Inflammatory macrophage (primary cell): ENCODE results near the gene PACS2.
"Not testable (repeated sequence)": the region's sequence is repeated elsewhere in the genome, so short reads cannot be mapped to it uniquely, and the experiment has no call there.

Experiments used
- DNase-seq, 2 donors: peaks; one replicate each; pipeline ENCODE4 v3.0.0-alpha.2; 2020 to 2022

PACS2 gene

DNA sequence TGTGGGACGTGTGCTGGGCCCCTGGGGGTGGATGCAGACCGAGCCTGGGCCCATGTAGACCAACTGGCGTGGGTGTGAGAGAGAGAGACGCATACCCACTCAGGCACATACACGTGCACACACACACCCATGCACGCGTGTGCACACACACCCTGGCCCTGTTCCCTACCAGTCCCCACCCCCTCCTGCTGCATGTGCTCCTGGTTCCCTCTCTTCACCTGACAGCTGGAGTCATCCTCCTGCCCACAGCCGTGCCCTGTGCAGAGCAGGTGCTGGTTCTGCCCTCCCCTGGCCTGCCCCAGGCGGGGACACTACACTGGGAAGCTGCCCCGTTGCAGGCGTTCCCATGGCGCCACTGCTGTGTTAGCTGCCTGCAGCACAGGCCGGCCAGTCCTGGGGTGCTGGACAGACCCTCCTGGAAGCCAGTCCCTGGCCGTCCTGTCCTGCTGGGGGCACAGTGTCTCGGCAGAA is 18.5 kb downstream of the PACS2 start:
- DNase-seq = no peak

DNA sequence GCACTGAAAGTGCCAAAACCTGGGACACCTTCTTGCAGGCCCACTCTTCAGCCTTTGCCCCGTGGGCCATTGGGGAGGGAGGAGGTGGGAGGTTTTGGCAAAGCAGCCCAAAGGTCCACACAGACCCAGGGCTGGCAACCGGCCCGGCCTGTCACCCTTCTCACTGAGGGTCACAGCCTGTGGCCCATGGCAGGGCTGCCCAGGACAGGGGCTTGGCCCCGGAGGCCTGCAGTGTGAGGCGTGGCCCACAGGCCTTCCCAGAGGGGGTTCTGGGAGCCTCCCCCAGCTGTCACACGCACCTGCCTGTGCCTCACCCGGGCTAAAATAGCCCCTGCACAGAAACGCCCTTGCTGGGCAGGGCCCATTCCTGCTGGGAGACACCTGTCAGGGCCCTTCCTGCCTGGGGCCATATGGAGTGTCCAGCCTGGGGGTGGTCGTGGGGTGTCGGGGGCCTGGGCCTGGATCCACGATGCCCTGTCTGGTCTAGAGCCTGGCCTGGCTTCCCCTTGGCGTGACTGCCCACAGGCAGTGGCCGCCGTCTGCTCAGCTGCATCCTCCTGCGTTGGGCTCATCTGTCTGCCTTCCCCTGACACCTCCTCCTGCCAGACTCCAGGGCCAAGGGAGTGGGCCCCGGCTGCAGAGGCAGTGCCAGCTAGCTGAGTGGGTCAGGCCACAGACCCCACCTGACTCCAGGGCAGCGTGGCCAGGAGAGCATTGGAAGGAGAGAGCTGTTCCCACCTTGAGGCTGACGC is 19.2 kb downstream of the PACS2 start:
- no peak for DNase-seq

DNA sequence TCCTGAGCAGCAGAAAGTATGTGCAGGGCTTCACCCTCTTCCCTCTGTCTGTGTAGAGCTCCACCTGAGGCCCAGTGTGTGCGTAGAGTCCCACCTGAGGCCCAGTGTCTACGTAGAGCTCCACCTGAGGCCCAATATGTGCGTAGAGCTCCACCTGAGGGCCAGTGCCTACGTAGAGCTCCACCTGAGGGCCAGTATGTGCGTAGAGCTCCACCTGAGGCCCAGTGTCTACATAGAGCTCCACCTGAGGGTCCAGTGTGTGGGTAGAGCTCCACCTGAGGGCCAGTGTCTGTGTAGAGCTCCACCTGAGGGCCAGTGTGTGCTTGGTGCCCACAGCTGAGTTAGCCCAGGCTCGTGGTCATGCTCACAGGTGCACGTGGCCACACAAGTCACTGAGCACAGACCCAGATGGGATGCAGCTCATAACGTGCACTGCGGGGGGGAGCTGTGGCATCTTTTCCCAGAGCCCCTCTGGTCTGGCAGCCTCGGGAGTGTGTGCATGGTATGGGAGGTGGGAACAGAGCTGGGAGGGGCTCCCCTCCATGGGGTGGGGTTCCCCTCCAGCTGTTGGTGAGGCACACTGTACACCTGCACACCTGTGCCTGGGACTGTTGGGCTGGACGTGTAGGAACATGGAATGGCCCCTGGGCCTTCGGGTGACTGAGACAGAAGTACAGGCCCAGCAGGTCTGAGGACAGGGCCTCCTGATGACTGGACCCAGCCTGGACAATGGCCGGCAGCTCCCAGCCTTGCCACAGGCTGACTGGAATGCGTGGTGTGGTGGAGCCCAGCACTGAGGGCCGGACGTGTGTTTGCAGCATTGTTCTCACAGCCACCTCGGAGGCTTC is 20.1 kb downstream of the PACS2 start:
- no peak for DNase-seq

DNA sequence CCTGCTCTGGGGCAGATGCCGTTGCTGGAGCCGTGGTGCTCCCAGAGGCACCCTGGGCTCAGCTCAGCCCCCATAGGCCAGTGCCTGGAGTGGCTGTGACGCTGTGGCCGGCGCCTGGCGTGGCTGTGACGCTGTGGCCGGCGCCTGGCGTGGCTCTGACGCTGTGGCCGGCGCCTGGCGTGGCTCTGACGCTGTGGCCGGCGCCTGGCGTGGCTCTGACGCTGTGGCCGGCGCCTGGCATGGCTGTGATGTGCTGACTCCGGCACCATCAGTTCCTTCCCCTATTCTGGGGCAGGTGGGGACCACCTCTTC is 20.6 kb downstream of the PACS2 start:
- not testable (repeated sequence) for DNase-seq

DNA sequence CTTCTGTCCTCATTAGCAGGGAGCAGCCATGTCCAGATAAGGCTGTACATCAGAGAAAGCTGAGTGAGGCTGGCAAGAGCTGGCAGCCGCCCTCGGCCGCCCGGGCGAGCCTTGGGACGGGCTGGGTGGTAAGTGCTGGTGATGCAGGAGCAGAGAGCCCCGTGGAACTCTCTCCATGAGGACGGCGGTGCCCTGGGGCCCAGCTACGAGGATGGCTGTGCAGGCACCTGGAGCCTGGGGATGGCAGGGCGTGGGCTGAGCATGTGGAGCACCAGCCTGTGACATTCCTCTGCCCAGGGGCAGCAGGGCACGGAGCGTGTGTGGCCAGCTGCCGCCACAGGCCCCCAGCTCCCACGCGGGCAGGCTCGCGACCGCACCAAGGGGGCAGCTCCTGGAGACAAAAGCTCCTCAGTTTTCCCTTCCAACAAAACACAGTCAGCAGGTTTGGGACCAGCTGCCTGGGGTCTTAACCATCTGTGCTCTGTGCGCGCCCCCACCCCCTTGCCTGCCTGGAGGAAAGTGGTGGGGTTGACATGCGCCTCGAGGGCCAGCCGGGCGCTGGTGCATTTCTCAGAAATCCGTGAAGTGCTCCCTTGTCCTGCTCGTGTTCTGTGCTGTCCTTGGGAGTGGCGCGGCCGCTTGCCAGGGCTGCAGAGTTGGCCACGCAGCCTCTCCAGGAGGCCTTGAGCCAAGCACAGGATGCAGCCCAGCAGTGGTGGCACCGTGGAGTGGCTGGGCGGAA is 21.4 kb downstream of the PACS2 start:
- no peak for DNase-seq

DNA sequence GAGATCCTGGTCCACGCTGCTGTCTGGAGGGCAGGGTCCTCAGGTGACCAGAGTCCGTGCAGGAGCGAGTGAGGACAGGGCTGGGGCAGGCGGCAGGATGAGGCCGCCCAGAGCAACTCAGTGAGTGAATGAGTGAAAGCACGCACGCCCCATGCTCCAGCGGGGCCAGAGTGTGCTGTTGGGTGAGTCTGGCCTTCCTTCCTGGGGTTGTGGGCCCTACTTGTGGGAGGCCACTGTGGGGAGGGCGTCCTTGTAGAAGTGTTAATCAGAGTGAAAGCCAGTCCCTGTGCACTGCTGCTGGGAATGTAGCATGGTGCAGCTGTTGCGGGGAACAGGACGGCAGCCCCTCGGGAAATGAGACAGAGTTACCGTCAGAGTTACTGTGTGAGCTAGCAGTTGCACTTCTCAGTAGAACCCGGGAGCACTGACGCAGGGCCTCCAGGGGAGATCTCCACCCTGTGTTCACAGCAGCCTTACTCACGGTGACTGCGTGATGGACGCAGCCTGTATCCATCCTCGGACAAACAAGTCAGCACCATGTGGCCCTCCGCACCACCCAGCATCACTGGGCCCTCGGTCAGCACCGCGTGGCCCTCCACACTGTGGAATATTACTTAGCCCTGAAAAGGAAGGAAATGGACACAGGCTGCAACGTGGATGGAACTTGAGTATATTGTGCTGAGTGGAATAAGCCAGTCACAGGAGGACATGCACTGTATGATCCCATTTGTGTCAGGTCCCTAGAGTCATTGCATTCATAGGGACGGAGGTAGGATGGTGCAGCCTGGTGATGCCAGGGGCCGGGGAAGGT is 22.1 kb downstream of the PACS2 start:
- DNase-seq = no peak

DNA sequence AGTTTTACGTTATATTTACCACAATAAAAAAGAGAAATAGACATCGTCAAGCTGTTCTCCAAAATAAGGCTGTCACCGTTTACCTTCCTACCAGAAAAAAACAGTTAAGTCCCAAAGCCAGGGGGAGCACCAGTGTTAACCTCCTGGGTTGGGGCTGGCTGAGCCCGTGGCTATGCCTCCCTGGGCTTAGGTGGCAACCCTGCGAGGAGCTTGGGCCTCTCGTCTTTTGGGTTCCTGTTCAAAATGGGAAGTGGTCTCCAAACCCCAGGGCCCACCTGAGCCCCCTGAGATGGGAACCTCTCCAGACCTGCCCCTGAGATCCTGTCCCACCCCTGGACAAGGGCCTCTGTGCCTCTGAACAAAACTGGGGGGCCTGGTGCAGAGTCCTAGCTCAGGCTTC is 22.9 kb downstream of the PACS2 start:
- DNase-seq = no peak

DNA sequence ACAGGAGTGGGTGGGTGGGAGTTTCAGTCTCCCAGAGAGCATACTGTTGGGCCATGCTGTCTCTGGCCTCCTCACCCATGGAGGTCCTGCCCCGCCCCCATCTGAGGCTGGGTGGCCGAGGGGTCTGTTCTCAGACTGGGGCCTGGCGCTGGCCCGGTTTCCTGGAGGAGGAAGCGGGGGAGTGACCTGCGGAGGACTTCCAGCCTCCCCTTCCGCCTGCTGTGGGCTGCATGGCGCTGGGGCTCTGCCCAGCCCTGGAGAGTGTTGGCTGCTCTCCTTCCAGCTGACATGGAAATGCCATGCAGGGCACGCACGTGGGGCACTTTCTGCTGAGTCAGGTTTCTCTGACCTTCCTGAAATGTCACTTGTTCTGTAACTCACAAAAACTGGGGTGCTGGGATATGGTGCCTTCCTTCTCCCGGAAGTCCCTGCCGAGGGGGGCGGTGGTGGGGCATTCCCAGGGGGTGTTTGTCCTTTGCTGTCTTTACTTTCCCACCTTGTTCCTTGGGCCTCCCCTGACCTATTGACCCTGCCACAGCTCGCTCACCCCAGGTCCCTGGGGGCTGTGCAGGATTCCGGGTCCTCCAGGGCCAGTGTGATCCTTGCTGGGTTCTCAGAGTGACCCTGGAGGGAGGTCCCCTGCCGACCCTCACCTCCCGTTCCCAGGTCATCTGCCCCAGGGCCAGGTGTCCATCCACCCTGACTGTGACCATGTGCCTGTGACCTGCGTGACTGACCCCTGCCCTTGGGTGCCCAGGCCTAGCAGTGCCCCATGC is 23.6 kb downstream of the PACS2 start:
- peak; percentile 29 to 43 for DNase-seq

DNA sequence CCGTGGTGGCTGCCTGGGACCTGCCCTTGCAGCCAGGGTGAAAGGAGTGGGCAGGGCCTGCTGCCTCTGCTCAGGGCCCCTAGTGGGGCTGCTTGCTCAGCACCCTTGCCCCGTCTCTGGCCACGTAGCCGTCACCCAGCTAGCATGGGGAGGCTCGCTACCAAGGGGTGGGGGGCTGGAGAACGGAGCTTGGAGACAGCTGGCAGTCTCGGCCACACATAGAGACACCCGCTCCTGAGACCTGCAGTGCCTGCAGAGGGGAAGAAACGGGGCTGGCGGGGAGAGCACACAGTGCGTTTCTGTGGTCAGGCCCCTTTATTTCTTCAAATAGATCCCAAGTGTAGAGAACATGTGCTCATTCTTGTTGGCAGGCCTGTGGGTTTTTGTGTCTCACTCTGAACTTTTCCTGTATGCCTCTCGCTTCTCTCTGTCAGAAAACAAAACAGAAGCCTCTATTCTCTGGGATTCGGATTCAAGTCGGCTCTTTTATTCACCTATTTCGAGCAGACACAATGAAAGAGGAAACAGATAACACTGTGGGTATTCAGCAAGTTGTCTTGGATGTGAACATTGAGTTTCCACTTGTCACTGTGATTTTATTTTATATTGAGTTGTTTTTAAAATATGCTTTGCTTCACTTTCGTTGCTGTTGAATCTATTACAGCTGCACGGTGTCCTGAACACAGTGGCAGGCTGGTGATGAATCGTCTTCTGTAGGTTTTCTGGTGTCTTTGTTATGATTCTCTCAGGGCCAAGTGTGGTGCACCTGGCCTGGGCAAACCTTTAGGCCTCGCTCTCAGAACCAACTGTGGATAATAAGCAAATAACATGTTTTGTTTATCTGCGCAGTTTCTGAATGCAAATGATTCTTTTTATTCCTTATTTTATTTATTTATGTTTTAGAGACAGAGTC is 26.5 kb downstream of the PACS2 start:
- no peak for DNase-seq

DNA sequence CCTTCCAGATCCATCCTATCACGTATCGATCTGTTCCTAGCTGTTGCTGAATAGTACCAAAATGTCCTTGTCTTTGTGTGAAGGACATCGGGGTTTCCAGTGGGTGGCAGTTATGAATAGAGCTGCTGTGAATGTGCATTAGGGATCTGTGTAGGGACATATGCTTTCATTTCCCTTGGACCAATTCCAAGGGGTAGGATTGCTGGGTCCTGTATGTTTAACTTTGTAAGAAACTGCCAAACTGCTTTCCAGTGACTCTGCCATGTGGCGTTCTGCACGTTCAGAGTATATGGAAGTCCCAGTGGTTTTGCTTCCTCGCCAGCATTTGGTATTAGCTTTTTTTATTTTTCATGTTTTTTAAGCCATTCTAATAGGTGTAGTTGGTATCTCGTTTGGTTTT is 28.6 kb downstream of the PACS2 start:
- peak in 1 of 2 donors; percentile 2 for DNase-seq

DNA sequence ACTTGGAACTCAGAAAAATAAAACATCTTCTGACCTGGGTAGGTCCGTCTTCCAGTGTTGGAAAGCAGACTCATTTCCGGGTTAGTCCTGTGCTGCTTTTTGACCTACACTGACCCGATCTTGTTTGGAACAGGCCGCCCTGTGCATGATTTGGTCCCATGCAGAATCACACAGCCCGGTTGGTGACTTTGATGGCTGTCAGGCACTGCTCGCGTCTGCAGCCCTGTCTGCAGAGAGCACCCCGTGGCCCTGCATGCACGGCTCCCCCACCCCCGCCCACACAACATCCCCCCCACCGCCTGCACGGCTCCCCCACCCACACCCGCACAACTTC is 31.6 kb downstream of the PACS2 start:
- DNase-seq = no peak

DNA sequence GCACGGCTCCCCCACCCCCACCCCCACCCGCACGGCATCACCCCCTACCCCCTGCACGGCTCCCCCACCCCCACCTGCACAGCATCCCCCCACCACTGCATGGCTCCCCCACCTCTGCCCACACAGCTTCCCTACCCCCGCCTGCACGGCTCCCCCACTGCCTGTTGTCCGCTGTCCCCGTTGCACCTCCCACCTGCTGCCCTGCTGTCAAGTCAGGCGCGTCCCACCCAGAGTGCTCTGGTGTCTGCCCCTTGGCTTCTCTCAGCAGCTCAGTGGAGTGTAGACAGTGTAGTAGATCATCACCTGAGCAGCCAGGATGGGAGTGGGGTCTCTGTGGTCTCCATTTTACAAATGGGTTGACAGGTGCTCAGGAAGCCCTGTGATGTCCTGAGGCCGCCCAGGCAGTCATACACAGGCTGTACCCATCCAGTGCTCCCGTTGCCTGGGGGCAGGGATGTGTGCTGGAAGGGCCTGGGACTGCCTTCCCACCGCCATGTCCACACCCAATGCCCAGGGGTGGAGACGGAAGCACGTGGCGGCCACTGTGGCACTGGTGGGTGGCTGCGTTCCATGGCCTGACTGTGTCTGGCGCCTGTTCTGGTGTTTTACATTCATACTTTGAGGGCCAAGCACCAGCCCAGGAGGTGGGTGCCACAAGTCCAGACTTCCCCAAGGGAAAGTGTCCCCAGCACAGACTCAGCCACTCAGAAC is 32.5 kb downstream of the PACS2 start:
- DNase-seq = no peak

DNA sequence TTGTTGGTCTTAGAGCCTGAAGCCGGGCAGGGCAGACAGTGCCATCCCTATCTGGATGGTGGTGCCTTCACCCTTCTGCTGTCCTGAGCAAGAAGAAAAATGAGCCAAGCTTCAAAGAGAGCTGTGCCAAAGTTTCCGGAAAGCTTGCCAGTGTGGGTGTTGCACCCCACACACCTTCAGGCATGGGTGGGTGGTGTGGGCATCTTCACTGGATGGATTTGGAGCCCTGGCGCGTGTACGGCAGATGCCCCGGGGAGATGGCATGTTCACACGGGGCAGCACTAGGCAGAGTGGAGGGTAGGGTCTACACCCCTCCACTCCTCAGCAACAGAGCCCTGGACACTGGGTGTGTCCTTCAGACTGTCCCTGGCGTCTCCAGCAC is 33.0 kb downstream of the PACS2 start:
- DNase-seq = no peak

DNA sequence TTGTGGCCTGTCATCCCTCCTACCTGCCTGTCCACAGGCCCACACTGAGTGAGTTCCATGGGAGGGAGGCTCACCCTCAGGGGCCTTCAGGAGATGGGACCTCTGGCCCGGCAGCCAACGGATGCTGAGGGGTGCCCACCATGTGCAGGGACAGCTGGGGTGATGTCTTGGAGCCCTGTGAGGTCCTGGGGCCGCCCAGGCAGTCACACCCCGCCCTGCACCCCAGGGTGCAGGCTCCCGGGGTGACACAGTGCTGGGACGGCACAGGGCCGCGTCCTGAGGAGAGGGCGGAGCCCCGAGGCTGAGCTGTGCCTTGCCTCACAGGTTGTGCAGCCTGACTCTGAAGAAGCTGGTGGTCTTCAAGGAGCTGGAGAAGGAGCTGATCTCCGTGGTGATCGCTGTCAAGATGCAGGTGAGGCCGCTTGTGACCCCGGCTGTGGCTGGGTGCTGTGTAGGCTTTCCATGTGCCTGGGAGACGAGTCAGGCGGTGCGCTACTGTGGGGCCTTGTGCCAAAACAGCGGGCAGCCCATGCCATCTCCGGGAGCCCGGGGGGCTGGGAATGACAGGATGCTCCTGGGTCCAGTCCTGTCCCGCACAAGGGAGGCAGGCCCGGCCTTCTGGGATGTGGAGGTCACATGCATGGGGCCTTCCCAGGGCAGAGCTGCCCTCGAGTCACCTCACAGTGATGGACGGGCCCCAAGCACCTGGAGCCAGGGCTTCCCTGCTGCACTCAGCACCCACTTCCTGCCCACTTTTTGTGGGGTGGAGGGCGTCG is 33.8 kb downstream of the PACS2 start:
- DNase-seq = no peak

DNA sequence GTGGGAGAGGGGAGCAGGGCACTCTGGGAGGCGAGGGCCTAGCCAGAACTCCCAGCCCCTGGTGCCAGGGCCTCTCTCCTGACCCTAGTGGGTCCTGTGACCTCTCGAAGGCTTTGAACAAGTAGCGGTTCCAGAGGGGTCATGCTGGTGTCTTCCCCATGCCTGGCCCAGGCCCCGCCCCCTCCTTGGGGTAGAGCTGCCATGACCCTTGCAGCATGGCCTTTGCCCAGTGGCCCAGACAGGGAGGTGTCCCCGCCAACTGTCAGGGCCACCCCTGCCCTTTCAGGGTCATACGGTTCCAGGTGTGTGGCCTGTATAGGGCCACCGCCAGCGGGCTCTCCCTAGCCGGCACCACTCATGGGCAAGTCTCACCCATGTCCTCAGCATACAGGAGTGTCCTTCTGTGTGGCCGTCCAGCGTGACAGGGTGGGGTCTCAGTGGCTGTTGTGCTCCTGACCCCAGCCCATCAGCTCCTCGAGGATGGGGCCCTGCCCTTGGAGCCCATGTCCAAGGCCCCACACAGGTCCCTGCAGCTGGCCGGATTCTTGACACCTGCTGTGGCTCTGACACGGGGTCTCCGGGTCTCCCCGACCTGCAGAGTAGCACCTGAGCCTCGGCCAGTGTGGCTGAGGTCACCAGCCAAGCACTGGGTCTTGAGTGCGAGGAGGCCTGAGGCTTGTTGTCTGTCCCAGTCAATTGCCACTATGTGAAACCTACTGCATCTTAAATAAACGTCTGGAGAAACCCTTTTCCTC is 34.6 kb downstream of the PACS2 start:
- no peak for DNase-seq

DNA sequence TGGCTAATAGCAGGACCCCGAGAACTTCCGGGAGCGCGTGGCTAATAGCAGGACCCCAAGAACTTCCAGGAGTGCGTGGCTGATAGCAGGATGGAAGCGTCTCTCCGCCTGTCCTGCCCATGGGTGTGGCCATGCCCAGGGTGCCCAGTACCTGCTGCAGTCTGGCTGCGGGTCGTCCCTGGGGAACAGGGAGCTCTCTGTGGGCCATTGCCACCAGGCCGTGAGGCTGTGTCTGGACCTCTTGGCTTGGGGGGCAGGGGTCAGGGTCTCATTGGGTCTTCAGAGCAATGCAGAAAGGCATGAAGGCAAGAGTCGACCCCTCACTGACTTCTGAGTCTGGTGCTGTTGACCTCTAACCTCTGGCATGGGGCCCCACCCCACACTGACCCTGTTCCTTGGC is 35.4 kb downstream of the PACS2 start:
- no peak for DNase-seq

DNA sequence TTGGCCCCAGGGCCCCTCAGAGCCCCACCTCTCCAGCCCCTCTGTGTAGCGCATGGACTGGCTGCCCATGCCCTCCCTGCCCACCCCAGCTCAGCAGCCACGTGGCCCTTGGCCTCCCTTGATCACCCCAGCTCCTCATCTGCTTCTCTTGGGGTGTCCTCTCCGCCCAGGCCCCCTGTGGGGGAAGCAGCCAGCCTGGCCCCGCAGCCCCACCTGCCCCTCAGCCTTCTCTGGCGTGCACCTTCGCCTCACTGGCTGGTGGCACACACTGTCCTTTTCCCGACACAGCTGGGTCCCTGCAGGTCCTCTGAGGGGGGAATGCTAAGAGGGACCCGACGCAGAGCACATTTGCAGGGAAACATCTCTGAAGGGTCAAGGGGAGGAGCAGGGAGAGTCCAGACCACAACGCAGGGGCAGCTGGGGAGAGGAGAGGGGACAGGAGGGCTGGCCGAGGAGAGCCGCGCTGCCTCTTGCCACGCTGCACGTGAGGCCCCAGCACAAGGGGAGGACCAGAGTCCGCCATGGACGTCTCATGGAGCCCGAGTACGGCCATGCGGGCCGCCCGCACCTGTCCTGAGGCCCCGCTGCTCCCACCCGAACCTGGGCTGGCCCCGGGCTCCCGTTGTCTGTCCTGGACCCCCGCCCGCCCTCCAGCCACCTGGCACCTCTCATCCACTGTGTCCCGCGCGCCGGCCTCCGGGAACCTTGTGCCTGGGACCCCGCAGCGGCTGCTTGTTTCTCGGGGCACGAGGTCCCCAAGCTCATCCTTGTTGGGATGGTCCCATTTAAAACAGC is 36.1 kb downstream of the PACS2 start:
- no peak for DNase-seq

DNA sequence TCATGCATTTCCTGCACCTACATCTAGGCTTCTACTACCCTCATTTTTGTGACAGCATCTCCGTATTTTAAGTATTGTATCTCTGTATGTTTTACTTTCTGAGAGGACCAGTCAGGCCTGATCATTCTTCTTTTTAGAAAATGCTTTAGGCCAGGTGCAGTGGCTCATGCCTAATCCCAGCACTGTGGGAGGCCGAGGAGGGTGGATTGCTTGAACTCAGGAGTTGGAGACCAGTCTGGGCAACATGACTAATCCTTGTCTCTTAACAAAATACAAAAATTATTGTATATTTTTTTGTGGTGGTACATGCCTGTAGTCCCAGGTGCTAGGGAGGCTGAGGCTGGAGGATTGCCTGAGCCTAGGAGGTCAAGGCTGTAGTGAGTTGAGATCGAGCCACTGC is 36.9 kb downstream of the PACS2 start:
- DNase-seq = no peak
